ENCODE results near the gene GLI2. TPM values are rescaled to one million over a fixed set of nuclear protein-coding genes. Genes with fewer than 3 reads are reported as not detected.

The GLI2 gene
- polyA plus RNA-seq (2013, experiment 1 of 4), result 37.4 TPM
- polyA plus RNA-seq (2013, experiment 2 of 4), result 40.1 TPM
- polyA plus RNA-seq (2013, experiment 3 of 4), result 33.6 TPM
- polyA plus RNA-seq (2013, experiment 4 of 4), result 32.7 TPM

DNA sequence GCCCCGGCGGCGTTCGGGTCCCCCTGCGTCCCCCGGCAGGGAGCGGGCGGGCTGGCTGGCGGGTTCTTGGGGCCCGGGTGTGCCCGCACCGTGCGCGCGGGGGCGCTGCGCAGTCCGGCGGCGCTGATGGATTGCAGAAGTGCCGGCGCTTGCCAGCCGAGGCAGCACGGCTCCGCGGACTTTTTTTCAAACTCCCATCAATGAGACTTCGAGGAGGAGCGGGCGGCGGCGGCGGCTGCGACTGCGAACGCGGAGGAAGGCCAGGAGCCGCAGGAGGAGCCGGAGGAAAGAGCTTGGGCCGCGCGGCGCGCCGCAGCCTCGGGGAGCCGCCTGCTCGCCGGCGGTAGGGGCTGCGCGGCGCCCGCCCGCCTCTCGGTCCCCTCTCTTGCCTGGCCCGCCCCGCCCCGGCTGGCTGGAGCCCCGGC lies at the start of gene GLI2:
Gene GLI2, plus strand, starts transcription at position 123 of the 425 bp plus-strand sequence. CDS start 61,453 bp downstream, outside the sequence.
- H3K4me3 ChIP-seq (ENCODE audit: insufficient read depth, low read depth, low read length), result peak within 1 kb of the TSS; percentile 92
- 0% methylated on average over 59 of the region's 59 CpGs for WGBS, 2 experiments
- peaks cover 28% of the 10 kb centered on the region for H3K4me1 ChIP-seq (ENCODE audit: control insufficient read depth, insufficient read depth, low read length)
- H3K9me3 ChIP-seq (ENCODE audit: control insufficient read depth, low read length), result no peaks in the 10 kb centered on the region
- peak within 1 kb of the TSS; percentile 70 for H3K27ac ChIP-seq (ENCODE audit: insufficient read depth, low read depth, low read length, poor library complexity, severe bottlenecking)
- H3K36me3 ChIP-seq (ENCODE audit: control insufficient read depth, insufficient read depth, low read length), result no peaks in the 10 kb centered on the region
- no peaks in the 10 kb centered on the region for H3K27me3 ChIP-seq (ENCODE audit: control insufficient read depth, insufficient read depth, low read length, poor library complexity, severe bottlenecking)

DNA sequence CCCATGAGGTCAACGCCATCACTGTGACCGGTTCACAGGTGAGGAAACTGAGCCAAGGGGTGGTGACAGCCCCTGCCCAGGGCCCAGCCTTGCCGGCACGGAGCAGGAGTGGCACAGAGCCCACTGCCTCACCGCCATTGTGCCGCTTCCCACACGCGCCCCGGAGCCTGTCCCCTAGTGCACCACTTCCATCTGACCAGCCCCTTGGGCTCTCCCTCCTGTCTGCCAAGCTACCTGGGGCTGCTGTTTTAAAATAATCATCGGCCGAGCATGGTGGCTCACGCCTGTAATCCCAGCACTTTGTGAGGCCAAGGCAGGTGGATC lies 49.7 kb upstream of the GLI2 start:
- Histone ChIP-seq H3K4me3 (ENCODE audit: insufficient read depth, low read depth, low read length) (no peak overlapping the region), H3K27me3 (ENCODE audit: control insufficient read depth, insufficient read depth, low read length, poor library complexity, severe bottlenecking) (no peaks in the 10 kb centered on the region), H3K36me3 (ENCODE audit: control insufficient read depth, insufficient read depth, low read length) (no peaks in the 10 kb centered on the region), H3K9me3 (ENCODE audit: control insufficient read depth, low read length) (no peaks in the 10 kb centered on the region), H3K4me1 (ENCODE audit: control insufficient read depth, insufficient read depth, low read length) (no peaks in the 10 kb centered on the region), H3K27ac (ENCODE audit: insufficient read depth, low read depth, low read length, poor library complexity, severe bottlenecking) (no peak overlapping the region)
- WGBS, 2 experiments, result 91 to 94% methylated on average over 12 of the region's 12 CpGs

DNA sequence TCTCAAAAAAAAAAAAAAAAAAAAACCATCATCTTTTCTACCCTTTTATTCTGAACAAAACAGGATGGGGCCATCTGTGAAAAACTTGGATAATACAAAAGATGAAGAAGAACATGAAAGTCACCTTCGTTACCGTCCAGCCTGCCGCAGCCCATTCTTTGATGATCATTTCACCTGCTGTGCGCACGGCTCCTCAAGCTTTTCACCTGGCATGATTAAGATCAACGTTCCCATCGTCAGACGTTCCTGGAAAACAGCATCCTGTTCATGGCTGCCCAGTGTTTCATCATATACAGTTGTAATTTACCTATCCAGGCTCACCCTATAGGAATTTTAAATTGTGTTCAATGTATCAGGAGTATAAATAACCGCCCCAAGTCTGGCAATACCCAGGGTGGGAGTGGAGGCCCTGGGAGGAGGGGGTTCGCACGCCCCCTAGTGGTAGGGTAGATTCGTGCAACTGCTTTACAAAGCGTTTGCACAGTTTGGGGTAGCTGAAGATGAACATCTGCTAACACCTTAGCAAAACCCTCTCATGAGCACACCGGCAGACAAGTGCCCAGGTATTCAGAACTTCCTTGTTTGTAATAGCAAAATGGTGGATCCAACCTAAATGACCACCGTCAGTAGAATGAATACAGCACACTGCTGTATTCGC lies 49.0 kb upstream of the GLI2 start:
- no peaks in the 10 kb centered on the region for H3K4me1 ChIP-seq (ENCODE audit: control insufficient read depth, insufficient read depth, low read length)
- 90 to 93% methylated on average over 16 of the region's 16 CpGs for WGBS, 2 experiments

DNA sequence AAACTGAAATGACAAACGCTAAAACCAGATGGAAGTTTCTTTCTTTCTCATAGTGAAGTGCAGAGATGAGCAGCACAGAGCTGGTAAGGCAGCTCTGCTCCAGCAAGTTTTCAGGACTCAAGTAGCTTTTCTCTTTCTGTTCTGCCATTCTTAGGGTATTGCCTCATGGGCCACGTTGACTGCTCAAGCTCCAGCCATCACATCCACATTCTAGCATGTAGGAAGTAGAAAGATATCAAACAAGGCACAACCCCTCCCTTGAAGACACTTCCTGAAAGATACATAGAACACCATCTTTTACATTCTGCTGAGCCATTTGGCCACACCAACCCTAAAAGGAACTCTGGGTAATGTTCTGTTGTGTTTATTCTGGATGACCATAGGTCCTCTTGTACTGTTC lies 48.5 kb upstream of the GLI2 start:
- WGBS, 2 experiments, result 86 to 94% methylated on average over 2 of the region's 2 CpGs
- H3K9me3 ChIP-seq (ENCODE audit: control insufficient read depth, low read length), result no peaks in the 10 kb centered on the region
- H3K36me3 ChIP-seq (ENCODE audit: control insufficient read depth, insufficient read depth, low read length), result no peaks in the 10 kb centered on the region
- no peaks in the 10 kb centered on the region for H3K27me3 ChIP-seq (ENCODE audit: control insufficient read depth, insufficient read depth, low read length, poor library complexity, severe bottlenecking)
- no peak overlapping the region for H3K27ac ChIP-seq (ENCODE audit: insufficient read depth, low read depth, low read length, poor library complexity, severe bottlenecking)
- no peak overlapping the region for H3K4me3 ChIP-seq (ENCODE audit: insufficient read depth, low read depth, low read length)
- H3K4me1 ChIP-seq (ENCODE audit: control insufficient read depth, insufficient read depth, low read length), result no peaks in the 10 kb centered on the region

More for the DNA sequence above, 49.0 kb upstream of the GLI2 start:
- Histone ChIP-seq H3K27ac (ENCODE audit: insufficient read depth, low read depth, low read length, poor library complexity, severe bottlenecking) (no peak overlapping the region), H3K4me3 (ENCODE audit: insufficient read depth, low read depth, low read length) (no peak overlapping the region), H3K9me3 (ENCODE audit: control insufficient read depth, low read length) (no peaks in the 10 kb centered on the region), H3K27me3 (ENCODE audit: control insufficient read depth, insufficient read depth, low read length, poor library complexity, severe bottlenecking) (no peaks in the 10 kb centered on the region), H3K36me3 (ENCODE audit: control insufficient read depth, insufficient read depth, low read length) (no peaks in the 10 kb centered on the region)

DNA sequence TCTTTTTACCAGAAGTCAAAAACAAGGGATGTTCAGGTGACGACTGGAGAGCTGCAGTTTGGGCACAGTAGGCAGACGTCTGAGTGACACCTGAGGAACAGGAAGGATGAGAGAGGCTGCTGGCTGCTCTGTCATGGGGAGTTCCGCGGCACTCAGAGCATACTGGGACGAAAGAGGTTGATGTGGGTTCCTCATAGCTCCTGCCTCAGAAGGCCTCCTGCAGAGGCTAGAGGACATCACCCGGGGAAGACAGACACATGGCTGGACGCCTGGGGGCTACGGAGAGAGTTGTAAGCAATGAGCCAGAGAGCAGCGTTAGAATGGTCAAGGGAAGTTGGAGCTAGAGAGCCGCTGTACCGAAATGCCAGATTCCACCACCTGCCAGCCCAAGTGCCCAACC lies 45.1 kb upstream of the GLI2 start:
- Histone ChIP-seq H3K4me3 (ENCODE audit: insufficient read depth, low read depth, low read length) (no peak overlapping the region), H3K9me3 (ENCODE audit: control insufficient read depth, low read length) (no peaks in the 10 kb centered on the region), H3K27me3 (ENCODE audit: control insufficient read depth, insufficient read depth, low read length, poor library complexity, severe bottlenecking) (peaks cover 13% of the 10 kb centered on the region), H3K36me3 (ENCODE audit: control insufficient read depth, insufficient read depth, low read length) (no peaks in the 10 kb centered on the region), H3K4me1 (ENCODE audit: control insufficient read depth, insufficient read depth, low read length) (no peaks in the 10 kb centered on the region), H3K27ac (ENCODE audit: insufficient read depth, low read depth, low read length, poor library complexity, severe bottlenecking) (no peak overlapping the region)
- 85% methylated on average over 11 of the region's 11 CpGs for WGBS, 2 experiments

DNA sequence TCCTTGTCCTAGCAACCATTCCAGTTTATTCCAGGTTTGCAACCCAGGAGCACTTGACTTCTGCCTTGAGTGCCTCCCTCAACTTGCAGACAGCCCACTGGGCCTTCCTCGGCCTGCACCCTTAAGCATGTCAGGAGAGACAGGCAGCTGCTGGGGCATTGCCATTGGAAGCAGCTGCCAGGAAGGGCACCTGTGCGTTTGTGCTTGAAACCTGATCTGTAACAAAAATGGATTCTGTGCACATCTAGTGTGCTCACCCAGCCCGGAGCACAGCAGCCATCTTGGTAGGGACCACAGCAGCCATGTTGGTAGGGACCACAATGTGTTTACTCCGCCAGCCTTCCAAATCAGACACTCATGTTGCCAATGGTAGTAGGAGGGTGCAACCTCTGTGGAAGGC lies 44.3 kb upstream of the GLI2 start:
- H3K27ac ChIP-seq (ENCODE audit: insufficient read depth, low read depth, low read length, poor library complexity, severe bottlenecking), result no peak overlapping the region
- no peaks in the 10 kb centered on the region for H3K9me3 ChIP-seq (ENCODE audit: control insufficient read depth, low read length)
- no peak overlapping the region for H3K4me3 ChIP-seq (ENCODE audit: insufficient read depth, low read depth, low read length)
- no peaks in the 10 kb centered on the region for H3K36me3 ChIP-seq (ENCODE audit: control insufficient read depth, insufficient read depth, low read length)
- H3K27me3 ChIP-seq (ENCODE audit: control insufficient read depth, insufficient read depth, low read length, poor library complexity, severe bottlenecking), result peaks cover 19% of the 10 kb centered on the region
- no peaks in the 10 kb centered on the region for H3K4me1 ChIP-seq (ENCODE audit: control insufficient read depth, insufficient read depth, low read length)
- 92 to 94% methylated on average over 4 of the region's 4 CpGs for WGBS, 2 experiments

DNA sequence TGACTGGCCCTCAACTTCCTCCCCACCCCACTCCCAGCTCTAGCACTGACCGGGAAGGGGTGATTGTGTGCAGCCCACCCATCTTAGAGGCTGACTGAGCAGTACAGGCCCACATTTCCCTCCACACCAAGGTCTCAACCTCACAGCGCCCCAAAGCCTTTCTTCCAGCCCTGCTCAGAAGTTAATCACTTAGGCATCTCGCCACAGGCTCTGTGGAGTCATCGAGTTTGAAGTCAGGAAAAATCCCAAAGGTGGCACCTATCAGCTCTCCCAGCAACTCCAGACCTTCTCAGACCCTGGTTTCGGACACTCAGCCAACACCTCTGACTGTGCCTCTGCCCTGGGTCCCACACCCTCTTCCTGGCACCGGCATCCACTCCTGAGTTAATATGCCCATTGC lies 43.0 kb upstream of the GLI2 start:
- H3K4me1 ChIP-seq (ENCODE audit: control insufficient read depth, insufficient read depth, low read length), result no peaks in the 10 kb centered on the region
- no peaks in the 10 kb centered on the region for H3K36me3 ChIP-seq (ENCODE audit: control insufficient read depth, insufficient read depth, low read length)
- H3K9me3 ChIP-seq (ENCODE audit: control insufficient read depth, low read length), result no peaks in the 10 kb centered on the region
- H3K27me3 ChIP-seq (ENCODE audit: control insufficient read depth, insufficient read depth, low read length, poor library complexity, severe bottlenecking), result peaks cover 20% of the 10 kb centered on the region
- H3K4me3 ChIP-seq (ENCODE audit: insufficient read depth, low read depth, low read length), result no peak overlapping the region
- no peak overlapping the region for H3K27ac ChIP-seq (ENCODE audit: insufficient read depth, low read depth, low read length, poor library complexity, severe bottlenecking)
- 91 to 94% methylated on average over 6 of the region's 6 CpGs for WGBS, 2 experiments

- Histone ChIP-seq H3K9me3 (ENCODE audit: control insufficient read depth, low read length) (no peaks in the 10 kb centered on the region), H3K27me3 (ENCODE audit: control insufficient read depth, insufficient read depth, low read length, poor library complexity, severe bottlenecking) (peaks cover 20% of the 10 kb centered on the region), H3K27ac (ENCODE audit: insufficient read depth, low read depth, low read length, poor library complexity, severe bottlenecking) (no peak overlapping the region), H3K4me3 (ENCODE audit: insufficient read depth, low read depth, low read length) (no peak overlapping the region), H3K36me3 (ENCODE audit: control insufficient read depth, insufficient read depth, low read length) (no peaks in the 10 kb centered on the region), H3K4me1 (ENCODE audit: control insufficient read depth, insufficient read depth, low read length) (no peaks in the 10 kb centered on the region)
- 91 to 93% methylated on average over 2 of the region's 2 CpGs for WGBS, 2 experiments
Measured at GRCh38 chr2:120693121-120693520, 42.5 kb upstream of the GLI2 start.

DNA sequence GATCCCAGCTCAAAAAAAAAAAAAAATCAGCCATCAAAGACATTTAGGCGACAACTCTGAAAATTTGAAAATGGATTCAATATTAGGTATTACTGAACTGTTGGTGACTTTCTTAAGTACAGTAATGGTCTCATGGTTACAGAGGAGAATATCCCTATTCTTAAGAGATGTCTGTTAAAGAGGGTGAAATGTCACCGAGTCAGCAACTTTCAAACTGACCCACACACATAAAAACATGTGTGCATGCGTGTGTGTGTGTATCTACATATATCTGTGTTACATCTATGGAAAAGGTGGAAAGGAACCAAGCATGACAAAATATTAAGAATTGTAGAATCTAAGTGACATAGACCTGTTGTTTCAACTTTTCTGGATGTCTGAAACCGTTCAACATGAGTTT lies 41.6 kb upstream of the GLI2 start:
- 94 to 96% methylated on average over 3 to 4 of the region's 4 CpGs for WGBS, 2 experiments
- Histone ChIP-seq H3K9me3 (ENCODE audit: control insufficient read depth, low read length) (no peaks in the 10 kb centered on the region), H3K36me3 (ENCODE audit: control insufficient read depth, insufficient read depth, low read length) (no peaks in the 10 kb centered on the region), H3K27me3 (ENCODE audit: control insufficient read depth, insufficient read depth, low read length, poor library complexity, severe bottlenecking) (peaks cover 20% of the 10 kb centered on the region), H3K4me3 (ENCODE audit: insufficient read depth, low read depth, low read length) (no peak overlapping the region), H3K27ac (ENCODE audit: insufficient read depth, low read depth, low read length, poor library complexity, severe bottlenecking) (no peak overlapping the region), H3K4me1 (ENCODE audit: control insufficient read depth, insufficient read depth, low read length) (no peaks in the 10 kb centered on the region)

DNA sequence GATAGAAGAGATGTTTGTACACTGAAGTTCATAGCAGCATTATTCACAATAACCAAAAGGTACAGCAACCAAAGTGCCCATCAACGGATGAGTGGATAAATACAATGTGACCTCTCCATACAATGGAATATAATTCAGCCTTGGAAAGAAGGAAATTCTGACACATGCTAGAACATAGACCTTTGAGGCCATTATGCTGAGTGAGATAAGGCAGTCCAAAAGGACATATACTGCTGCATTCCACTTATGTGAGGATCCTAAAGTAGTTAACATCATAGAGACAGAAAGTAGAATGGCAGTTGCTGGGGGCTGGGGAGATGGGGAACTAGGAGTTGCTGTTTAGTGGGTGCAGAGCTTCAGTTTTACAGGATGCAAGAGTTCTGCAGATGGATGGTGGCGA lies 38.2 kb upstream of the GLI2 start:
- Histone ChIP-seq H3K4me3 (ENCODE audit: insufficient read depth, low read depth, low read length) (no peak overlapping the region), H3K36me3 (ENCODE audit: control insufficient read depth, insufficient read depth, low read length) (no peaks in the 10 kb centered on the region), H3K9me3 (ENCODE audit: control insufficient read depth, low read length) (no peaks in the 10 kb centered on the region), H3K4me1 (ENCODE audit: control insufficient read depth, insufficient read depth, low read length) (peaks cover 11% of the 10 kb centered on the region), H3K27me3 (ENCODE audit: control insufficient read depth, insufficient read depth, low read length, poor library complexity, severe bottlenecking) (peaks cover 20% of the 10 kb centered on the region), H3K27ac (ENCODE audit: insufficient read depth, low read depth, low read length, poor library complexity, severe bottlenecking) (no peak overlapping the region)
- WGBS, 2 experiments, result 96 to 98% methylated on average over 2 of the region's 2 CpGs

All from ectodermal cell (in vitro differentiated cells).